NCI-H1436 (cell line): ENCODE data around the gene NBEAL2.

Source experiments
- DNase-seq: peaks from one replicate; lab custom pipeline; 2025; lab: John Stamatoyannopoulos, UW

Gene NBEAL2

DNA sequence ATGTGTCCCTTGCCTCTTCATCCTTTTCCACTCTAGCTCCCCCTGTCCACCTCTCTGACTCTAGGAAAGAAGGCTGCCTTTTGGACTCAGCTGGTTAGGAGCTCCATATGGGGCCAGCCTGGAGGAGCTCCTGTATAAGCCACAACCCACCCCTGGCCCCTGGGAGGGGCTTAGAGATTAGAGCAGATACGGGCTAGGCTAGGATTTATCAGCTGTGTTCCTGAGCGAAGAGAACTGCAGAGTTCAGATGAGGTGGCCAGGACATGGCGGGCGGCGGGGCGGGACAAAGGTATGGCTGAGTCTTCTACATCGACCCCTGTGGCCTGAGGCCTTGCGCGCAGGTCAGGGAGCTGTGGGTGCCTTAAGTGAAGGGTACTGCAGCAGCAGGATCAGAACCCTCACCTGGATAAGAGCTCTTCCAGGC, 7.9 kb downstream of the NBEAL2 start:
- DNase-seq = no peak

DNA sequence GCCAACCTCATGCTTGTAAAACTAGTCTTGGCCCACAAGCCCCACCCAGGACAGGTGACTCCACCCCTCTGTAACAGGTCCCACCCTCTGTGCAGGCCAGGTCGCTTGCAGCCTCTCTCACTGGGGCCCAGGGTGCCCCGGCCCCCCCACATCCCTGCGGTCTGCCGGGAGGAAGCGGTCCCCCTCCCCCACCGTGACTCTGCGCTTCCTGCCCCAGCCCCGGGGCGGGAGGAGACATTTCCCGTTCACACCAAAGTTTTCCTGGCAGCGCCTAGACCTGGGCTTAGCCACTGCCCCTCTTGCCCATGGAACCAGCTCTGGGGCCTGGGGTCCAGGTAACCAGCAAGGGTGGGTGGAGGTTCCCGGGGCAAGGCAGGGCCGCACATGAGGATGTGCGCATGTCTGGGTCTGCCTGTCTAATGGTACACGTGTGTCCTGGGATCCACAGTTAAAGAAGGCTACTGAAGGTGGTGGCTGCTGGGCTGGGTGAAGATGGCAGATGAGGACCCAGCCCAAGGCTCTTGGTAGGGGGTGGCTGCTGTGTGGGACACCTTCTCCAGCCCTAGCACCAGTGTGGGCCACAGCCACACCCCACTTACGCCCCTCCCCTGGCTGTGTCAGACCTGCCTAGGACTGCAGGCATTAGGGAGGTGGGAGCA, 8.4 kb downstream of the NBEAL2 start:
- DNase-seq = no peak

DNA sequence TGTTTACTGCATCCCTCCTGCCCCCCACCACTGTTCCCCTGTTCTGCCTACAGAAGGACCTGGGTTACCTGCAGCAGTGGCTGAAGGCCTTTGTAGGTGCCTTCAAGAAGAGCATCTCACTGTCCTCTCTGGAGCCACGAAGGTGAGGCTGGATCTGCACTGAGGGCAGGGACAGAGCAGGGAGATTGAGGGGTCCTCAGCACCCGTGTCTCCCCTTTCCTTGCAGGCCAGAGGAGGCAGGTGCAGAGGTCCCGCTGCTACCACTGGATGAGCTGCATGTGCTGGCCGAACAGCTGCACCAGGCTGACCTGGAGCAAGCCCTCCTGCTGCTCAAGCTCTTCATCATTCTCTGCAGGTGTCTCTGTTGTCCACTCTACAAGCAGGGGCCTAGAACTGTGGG, 9.2 kb downstream of the NBEAL2 start:
- no peak for DNase-seq

DNA sequence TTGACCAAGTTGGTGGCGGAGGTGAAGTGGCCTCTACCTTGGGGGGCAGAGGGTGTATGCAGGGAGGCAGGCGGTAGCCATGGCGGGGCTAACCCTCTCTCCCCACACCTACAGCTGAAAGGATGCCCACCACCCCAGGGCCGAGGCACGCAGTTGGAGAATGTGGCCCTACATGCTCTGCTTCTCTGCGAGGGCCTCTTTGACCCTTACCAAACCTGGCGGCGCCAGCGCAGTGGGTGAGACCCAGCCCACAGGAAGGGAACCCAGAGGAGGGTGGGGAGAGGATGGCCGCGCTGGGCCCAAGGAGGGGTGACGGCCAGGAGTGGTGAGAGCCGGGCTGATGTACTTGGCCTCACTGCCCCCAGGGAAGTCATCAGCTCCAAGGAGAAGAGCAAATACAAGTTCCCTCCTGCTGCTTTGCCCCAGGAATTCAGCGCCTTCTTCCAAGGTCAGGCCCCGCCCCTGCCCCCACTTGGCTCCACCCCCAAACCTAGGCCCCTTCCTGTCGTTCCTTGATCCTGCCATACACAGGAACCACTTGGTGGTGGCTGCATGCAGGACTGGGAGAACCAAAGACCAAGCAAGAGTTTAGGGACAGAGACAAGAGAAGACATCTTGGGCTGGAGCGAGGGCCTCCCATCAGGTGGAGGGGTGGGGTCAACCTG, 9.8 kb downstream of the NBEAL2 start:
- no peak for DNase-seq

DNA sequence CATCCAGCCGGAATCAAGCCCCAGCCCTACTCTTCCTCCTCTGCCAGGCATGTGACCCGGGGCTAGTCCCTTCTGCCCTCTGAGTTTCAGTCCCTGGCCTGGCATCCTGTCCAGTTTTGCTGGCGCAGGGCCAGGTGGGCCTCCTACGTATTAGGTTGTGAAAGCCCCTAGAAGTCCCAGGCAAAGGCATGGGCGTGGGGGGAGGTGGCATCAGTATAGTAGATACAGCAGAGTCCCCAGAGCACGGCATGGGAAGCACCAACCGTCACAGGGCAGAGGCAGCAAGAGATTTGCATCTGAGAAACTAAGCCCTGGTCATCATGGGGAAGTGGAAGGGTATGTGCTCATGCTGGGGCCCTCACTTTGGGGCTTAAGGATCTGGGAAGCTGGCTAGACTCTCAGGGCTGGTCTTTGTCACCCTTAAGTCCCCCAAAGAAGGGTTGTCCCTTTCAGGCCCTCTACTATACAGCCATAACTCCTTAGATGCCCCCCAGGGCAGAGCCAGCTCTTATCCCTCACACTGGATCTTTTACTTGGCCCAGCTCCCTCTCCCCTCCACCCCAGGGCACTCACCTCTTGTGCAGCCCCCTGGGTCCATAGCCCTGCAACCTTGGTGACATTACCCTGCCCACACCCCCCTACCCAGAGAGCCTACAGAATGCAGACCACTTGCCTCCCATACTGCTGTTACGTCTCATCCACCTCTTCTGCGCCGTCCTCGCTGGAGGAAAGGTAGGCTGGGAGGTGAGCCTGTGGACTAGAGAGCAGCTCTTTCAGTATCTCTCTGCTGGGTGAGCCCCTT, 11.3 kb downstream of the NBEAL2 start:
- no peak for DNase-seq

DNA sequence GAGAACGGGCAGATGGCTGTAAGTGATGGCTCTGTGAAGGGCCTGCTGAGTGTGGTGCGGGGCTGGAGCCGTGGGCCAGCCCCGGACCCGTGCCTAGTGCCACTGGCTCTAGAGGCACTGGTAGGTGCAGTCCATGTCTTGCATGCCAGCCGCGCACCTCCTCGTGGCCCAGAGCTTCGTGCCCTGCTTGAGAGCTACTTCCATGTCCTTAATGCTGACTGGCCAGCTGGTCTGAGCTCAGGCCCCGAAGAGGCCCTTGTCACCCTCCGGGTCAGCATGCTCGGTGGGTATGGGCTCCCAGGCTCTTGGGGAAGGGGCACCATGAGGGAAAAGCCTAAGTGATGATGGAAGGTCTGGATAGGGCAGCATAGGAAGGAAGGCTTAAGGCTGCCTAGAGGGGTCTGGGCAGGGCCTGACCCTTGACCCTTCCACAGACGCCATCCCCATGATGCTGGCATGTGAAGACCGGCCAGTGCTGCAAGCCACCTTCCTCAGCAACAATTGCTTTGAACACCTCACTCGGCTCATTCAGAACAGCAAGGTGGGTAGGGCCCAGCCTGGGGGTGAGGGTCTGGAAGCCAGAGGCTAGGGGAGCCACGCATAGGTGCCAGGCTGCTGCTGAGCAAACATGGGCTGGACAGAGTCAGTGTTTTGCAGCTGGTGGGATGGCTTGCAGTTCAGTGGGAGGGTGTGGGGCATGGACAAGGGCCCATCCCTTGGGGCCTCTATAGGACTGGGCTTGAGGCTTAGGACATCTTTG, 12.1 kb downstream of the NBEAL2 start:
- DNase-seq = no peak

DNA sequence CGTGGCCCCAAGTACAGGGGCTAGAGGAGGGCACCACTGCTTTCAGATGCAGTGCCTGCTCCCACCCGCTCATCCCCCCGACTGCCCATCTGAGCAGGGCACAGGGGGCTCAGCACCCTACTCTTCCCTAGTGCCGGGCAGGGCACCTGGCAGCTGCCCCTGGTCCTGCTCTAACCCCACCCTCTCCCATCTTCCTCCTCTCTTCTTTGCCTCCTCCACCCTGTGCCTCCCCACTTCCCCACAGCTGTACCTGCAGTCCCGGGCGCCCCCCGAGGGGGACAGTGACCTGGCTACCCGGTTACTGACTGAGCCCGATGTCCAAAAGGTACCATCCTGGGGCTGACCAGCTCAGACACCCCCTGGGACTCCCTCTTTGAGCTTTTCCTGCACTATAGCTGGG, 12.8 kb downstream of the NBEAL2 start:
- no peak for DNase-seq

DNA sequence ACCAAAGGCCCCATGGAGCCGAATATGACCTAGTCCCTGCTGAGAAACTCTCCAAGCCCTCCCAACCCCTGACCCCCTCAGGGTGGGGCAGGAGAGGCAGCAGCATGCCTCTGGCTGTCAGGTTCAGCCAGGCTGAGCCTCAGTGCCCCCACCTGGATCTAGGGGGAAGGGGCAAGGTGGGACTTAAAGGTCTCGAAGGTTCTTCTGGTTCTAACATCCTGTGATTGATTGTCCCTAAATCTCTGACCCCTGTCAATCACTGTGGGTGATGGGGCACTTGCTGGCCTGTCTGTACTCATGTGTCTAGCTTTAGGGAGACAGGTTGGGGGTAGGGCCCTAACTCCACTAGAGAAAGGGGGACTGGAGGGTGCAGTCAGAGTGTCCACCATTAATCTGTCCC, 13.8 kb downstream of the NBEAL2 start:
- no peak for DNase-seq

DNA sequence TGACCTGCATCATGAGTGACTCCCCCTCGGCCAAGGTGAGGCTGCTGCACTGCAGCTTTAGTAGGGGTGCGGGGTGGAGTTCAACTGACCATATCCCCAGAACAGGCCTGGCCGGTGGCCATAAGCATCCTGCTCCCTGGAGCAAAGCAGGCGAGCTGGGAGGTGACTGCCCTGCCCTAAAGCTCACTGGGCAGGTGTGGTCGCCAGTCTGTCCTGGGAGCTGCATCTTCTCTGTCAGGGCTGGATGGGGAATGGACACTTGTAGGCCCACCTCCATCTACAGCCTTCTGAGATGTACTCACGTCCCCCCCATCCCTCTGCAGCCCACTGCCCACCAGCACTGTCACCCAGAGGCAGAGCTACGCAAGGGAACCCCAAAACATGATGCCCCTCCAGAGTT, 14.5 kb downstream of the NBEAL2 start:
- DNase-seq = no peak

DNA sequence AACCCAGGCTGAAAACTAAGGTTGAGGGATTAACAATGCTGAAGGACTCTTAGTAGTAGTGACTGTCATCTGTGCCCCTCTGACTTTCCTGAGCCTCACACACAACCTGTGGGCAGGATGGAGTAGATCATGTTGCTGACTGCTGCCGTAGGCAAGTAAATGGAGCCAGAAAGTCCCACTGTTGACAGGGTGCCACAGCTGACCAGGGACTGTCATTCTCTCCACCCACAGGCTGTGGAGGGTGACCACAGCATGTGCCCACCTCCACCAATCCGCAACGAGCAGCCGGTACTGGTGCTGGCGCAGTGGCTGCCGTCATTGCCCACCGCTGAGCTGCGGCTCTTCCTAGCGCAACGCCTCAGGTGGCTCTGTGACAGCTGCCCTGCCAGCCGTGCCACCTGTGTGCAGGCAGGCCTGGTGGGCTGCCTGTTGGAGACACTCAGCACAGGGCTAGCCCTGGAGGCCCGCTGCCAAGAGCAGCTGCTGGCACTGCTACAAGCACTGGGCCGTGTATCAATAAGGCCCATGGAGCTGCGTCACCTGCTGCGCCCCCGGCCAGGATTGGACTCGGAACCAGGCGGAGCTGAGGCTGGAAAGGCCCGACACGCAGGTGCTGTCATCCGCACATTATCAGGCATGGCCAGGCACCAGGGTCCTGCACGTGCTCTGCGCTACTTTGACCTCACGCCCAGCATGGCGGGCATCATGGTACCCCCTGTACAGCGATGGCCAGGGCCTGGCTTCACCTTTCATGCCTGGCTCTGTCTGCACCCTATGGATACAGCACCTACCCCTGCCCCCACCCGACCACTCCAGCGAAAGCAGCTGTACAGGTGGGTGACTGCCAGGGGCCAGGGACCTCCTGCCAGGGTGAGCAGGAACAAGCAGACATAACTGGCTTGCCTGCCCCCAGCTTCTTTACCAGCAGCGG, 15.6 kb downstream of the NBEAL2 start:
- DNase-seq = no peak

DNA sequence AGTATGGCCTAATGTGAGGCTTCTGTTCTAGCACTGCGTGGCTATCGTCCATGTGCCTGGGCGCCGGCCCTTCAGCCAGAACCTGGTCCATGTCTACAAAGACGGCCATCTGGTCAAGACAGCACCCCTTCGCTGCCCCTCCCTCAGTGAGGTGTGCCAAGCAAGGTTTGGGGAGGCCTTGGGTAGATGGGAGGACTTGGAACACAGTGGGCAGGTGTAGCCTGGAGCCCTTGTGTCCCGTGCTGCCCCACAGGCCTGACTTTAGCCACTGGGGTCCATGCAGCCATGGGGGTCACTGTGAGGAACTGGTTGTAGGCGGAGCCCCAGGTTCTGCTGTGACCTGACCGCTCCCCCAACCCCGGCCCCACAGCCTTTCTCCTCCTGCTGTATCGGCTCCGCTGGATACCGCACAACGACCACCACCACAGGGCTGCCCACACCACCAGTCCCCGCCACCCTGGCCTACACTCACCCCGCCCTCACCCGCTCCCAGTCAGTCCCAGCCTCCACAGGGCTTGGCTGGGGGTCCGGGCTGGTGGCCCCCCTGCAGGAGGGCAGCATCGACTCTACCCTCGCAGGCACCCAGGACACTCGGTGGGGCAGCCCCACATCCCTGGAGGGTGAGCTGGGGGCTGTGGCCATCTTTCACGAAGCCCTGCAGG, 16.6 kb downstream of the NBEAL2 start:
- DNase-seq = no peak

DNA sequence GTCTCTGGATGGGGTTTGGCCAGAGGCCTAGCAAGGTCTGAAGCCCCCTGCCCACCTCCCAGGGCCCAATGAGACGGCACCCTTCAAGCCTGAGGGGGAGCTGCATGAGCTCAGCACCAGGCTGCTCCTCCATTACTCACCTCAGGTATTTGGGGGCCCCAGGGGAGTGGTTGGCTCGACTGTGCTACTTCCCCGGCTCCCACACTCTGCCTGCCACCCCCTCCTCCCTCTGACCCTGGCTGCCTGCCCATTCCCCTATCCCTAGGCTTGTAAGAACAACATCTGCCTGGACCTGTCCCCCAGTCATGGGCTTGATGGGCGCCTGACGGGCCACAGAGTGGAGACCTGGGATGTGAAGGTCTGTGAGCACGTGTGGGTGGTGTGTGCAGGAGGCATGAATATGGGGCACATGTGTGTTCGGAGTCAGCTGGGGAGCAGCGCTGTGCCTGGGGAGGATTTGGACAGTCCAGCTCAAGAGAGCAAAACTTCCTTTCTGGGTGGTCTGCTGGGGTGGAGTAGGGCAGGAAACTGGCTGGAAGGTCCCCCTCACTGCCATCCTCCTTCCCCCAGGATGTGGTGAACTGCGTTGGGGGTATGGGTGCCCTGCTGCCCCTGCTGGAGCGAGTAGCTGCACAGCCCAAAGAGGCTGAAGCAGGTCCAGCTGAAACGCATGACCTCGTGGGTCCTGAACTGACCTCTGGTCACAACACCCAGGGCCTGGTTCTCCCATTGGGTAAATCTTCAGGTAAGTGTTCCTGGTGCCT, 17.4 kb downstream of the NBEAL2 start:
- no peak for DNase-seq

DNA sequence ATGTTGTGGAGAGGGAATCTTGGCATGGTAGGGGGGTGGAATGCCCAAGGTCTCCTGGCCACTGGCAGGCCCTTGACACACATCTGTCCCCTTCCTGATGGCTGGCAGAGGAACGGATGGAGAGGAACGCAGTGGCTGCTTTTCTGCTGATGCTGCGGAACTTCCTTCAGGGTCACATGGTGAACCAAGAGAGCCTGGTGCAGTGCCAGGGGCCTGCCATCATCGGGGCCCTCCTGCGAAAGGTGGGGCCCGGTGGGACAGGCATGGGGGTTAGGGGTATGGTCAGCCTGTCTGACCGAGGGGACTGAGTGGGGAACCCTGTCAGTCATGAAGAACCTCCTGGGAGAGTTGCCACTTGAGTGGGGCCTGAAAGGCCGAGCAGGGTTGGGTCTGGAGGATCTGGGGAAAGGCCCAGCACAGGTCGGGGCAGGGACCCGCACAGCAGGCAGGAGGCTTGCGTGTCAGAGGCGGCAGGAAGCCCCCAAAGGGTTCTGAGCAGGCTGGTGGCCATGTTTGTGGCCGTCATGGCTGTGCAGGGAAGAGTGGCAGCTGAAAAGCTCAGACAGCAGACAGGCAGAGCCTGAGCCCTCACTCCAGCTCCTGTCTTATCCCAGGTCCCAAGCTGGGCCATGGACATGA, 18.1 kb downstream of the NBEAL2 start:
- DNase-seq = no peak

DNA sequence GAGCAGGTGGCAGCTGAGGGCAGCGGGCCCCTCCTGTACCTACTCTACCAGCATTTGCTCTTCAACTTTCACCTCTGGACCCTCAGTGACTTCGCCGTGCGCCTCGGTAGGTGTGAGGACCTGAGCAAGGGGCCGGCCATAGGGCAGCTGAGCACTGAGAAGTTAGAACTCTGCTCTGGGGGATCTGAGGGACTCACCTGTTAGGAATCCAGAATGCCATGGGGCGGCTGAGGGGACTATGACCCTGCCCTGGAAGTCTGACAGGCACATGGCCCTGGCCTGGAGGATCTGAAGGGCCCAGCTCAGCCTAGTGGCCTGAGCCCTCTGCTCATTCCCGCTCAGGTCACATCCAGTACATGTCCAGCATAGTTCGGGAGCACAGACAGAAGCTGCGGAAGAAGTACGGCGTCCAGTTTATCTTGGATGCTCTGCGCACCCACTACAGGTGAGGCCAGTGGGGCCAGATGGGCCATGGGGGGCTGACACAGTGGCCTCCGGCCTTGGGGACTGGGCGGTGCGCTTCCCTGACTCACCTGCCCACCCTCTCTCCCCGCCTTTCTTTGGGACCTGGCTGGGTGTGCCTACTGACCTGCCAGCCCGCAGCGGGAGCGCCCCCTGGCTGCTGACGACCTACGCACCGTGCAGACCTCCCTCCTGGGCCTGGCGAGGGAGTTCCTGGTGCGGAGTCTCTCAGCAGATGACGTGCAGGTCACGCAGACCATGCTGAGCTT, 18.8 kb downstream of the NBEAL2 start:
- DNase-seq = peak; percentile 5

DNA sequence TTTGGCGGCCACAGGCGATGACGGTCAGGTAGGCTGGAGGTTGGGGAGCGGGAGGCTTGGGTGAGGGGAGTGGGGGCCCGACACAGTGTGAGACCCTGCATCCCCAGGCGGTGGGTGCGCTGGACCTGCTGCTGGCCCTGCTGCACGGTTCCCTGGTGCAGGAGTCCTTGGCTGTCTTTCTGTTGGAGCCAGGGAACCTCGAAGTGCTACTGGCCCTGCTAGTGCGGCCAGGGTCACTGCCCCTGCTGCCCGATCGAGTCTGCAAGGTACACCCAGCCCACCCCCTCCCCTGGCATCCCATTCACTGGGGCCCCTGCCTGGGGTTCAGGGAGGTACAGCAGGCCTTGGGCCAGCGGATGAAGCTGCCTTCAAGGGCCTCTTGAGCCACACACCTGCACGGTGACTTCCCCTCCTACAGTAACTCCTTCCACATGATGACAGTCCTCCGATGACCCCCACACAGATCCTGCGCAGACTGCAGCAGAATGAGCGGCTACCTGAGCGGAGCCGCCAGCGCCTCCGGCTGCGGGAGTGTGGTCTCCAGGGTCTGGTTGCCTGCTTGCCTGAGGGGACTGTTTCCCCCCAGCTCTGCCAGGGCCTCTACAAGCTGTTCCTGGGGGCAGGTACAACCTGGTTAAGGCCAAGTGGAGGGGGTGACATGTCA, 19.5 kb downstream of the NBEAL2 start:
- DNase-seq = no peak

DNA sequence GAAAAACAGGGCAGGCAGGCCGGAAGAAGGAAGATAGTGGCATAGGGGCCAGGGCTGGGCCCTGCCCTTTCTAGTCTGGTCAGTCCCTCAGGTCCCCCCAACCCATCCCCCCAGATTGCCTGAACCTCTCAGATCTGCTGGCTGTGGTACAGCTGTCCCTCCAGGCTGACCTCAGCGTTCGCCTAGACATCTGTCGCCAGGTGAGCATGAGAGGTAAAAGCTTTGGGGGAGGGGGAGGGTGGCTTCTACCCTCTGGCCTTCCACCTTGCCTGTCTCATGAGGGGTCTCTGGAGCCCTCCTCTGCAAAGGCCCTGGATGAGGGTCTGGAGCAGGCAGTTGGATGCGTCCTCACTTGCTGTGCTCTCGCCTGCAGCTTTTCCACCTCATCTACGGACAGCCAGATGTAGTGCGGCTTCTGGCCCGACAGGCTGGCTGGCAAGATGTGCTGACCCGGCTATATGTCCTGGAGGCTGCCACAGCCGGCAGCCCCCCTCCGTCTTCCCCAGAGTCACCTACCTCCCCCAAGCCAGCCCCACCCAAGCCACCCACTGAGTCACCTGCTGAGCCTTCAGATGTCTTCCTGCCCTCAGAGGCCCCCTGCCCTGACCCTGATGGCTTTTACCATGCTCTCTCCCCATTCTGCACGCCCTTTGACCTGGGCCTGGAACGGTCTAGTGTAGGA, 20.2 kb downstream of the NBEAL2 start:
- no peak for DNase-seq

DNA sequence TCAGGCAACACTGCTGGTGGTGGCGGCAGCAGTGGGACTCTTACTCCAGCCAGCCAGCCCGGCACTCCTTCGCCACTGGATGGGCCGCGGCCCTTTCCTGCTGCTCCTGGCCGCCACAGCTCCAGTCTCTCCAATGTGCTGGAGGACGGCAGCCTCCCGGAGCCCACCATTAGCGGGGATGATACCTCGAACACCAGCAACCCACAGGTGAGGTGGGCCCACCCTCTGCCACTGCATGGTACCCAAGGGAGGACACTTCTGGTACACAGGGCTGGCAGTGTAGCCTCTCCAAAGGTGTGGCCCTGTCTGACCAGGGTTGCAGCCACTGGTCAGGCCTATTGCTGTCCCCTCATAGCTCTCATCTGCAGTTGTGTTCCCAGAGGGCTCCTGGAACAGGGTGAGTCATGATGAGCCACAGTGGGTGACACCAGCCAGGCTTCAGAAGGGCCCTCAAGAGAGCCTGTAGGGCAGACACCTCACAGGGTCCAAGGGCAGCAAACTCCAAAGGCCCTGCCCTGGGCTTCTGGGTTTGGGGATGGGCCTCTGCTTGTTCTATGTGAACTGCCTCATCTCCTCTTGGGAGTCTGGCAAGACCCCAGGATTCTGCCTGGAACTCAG, 20.8 kb downstream of the NBEAL2 start:
- no peak for DNase-seq
